PC-9 (cell line): ENCODE results near the gene CDK11B.
"Not testable (repeated sequence)": the region's sequence is repeated elsewhere in the genome, so short reads cannot be mapped to it uniquely, and the experiment has no call there.

ENCODE experiments used
- EZH2 ChIP-seq: fragments of 200-600 bp; sonication (generic); IDR thresholded peaks from 2 replicates; pipeline ENCODE4 v1.8.0; 2017; ENCODE audit warnings: antibody characterized with exemption, low read depth
- TF ChIP-seq, protein P1 (sequence below): fragments of 200-600 bp; sonication (generic); conservative IDR thresholded peaks from 2 replicates; pipeline ENCODE4 v1.6.1; 2017; ENCODE audit warnings: mixed run types, antibody characterized with exemption, mild to moderate bottlenecking, moderate library complexity

DNA sequence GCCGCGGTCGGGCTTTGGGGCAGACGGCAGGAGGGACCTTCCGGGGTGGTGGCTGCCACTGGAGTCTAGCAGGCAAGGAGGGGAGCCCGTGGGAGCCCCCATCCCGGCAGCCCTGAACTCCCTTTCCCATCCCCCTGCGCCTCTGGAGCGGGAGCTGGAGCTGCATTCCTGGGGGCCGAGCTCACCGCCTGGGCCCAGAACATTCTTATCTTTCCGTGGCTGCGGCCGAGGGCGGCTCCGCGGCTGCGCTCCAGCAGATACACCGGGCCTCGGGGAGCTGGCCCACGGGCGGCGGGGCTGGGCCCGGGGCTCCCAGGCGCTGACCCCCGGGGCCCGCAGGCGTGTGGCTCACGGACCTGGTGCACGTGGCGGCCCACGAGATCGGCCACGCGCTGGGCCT is 25.4 kb downstream of the CDK11B start:
- TF ChIP-seq, protein P1, sequence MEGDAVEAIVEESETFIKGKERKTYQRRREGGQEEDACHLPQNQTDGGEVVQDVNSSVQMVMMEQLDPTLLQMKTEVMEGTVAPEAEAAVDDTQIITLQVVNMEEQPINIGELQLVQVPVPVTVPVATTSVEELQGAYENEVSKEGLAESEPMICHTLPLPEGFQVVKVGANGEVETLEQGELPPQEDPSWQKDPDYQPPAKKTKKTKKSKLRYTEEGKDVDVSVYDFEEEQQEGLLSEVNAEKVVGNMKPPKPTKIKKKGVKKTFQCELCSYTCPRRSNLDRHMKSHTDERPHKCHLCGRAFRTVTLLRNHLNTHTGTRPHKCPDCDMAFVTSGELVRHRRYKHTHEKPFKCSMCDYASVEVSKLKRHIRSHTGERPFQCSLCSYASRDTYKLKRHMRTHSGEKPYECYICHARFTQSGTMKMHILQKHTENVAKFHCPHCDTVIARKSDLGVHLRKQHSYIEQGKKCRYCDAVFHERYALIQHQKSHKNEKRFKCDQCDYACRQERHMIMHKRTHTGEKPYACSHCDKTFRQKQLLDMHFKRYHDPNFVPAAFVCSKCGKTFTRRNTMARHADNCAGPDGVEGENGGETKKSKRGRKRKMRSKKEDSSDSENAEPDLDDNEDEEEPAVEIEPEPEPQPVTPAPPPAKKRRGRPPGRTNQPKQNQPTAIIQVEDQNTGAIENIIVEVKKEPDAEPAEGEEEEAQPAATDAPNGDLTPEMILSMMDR: not testable (repeated sequence)
- not testable (repeated sequence) for TF ChIP-seq EZH2
